GM12878 (cell line): ENCODE measurements around the gene MGAT4B. TPM values are rescaled to one million over a fixed set of nuclear protein-coding genes. Genes with fewer than 3 reads are reported as not detected.

Experiments
- ATF3 ChIP-seq: IDR thresholded peaks from 2 replicates; pipeline ENCODE4 v1.6.1; 2011; ENCODE audit warnings: low read depth, mild to moderate bottlenecking, low read length, moderate library complexity, borderline replicate concordance; ENCODE audit errors: extremely low read depth
- BACH1 ChIP-seq: fragments of 450-650 bp; IDR thresholded peaks from 2 replicates; pipeline ENCODE4 v1.6.1; 2017; ENCODE audit warnings: mild to moderate bottlenecking, borderline replicate concordance
- CREB1 ChIP-seq: IDR thresholded peaks from 2 replicates; pipeline ENCODE4 v1.6.1; 2012; ENCODE audit warnings: low read depth, mild to moderate bottlenecking, inconsistent platforms
- EZH2 ChIP-seq: IDR thresholded peaks from 2 replicates; pipeline ENCODE4 v1.6.1; 2012; ENCODE audit warnings: low read depth, mild to moderate bottlenecking, control low read depth, inconsistent platforms, low read length, borderline replicate concordance; ENCODE audit not compliant: control insufficient read depth
- FOXM1 ChIP-seq: IDR thresholded peaks from 2 replicates; pipeline ENCODE4 v1.6.1; 2012; ENCODE audit warnings: low read depth, mild to moderate bottlenecking, inconsistent platforms, low read length, moderate library complexity
- GABPA ChIP-seq: IDR thresholded peaks from 2 replicates; pipeline ENCODE4 v1.6.1; 2014; ENCODE audit warnings: antibody characterized with exemption, low read depth, mild to moderate bottlenecking, inconsistent platforms
- HCFC1 ChIP-seq: fragments of 150-350 bp; IDR thresholded peaks from 2 replicates; pipeline ENCODE4 v1.6.1; 2014; ENCODE audit warnings: low read length
- IRF4 ChIP-seq: IDR thresholded peaks from 2 replicates; pipeline ENCODE4 v1.6.1; 2011; ENCODE audit warnings: low read depth, low read length
- IRF5 ChIP-seq: fragments of 450-650 bp; IDR thresholded peaks from 2 replicates; pipeline ENCODE4 v1.6.1; 2017; ENCODE audit warnings: borderline replicate concordance
- KAT2A ChIP-seq: conservative IDR thresholded peaks from 2 replicates; pipeline ENCODE4 v1.6.1; 2011; ENCODE audit warnings: low read depth, low read length; ENCODE audit not compliant: control insufficient read depth
- KLF5 ChIP-seq: fragments of 450-650 bp; IDR thresholded peaks from 2 replicates; pipeline ENCODE4 v1.6.1; 2014; ENCODE audit warnings: mild to moderate bottlenecking; ENCODE audit not compliant: partially characterized antibody
- LARP7 ChIP-seq: fragments of 450-650 bp; IDR thresholded peaks from 2 replicates; pipeline ENCODE4 v1.6.1; 2017; ENCODE audit warnings: mild to moderate bottlenecking
- MEF2A ChIP-seq: IDR thresholded peaks from 2 replicates; pipeline ENCODE4 v1.6.1; 2011; ENCODE audit warnings: low read depth, mild to moderate bottlenecking, low read length, moderate library complexity; ENCODE audit not compliant: insufficient read depth
- NFYA ChIP-seq: IDR thresholded peaks from 2 replicates; pipeline ENCODE4 v1.6.1; 2011; ENCODE audit warnings: low read depth, mild to moderate bottlenecking, low read length, improper control_type of control experiment, borderline replicate concordance
- PKNOX1 ChIP-seq: fragments of 450-650 bp; IDR thresholded peaks from 2 replicates; pipeline ENCODE4 v1.6.1; 2016; ENCODE audit warnings: mild to moderate bottlenecking
- PML ChIP-seq: IDR thresholded peaks from 2 replicates; pipeline ENCODE4 v1.6.1; 2012; ENCODE audit warnings: low read length, inconsistent platforms
- RAD51 ChIP-seq: fragments of 450-650 bp; IDR thresholded peaks from 2 replicates; pipeline ENCODE4 v1.6.1; 2016; ENCODE audit warnings: moderate library complexity, mild to moderate bottlenecking, inconsistent platforms
- RB1 ChIP-seq: fragments of 450-650 bp; formaldehyde crosslinking; IDR thresholded peaks from 2 replicates; pipeline ENCODE4 v1.6.1; 2017; ENCODE audit warnings: mild to moderate bottlenecking, borderline replicate concordance
- SKIL ChIP-seq: fragments of 450-650 bp; IDR thresholded peaks from 2 replicates; pipeline ENCODE4 v1.6.1; 2017; ENCODE audit warnings: mild to moderate bottlenecking, low read depth, inconsistent platforms; ENCODE audit not compliant: poor library complexity, severe bottlenecking
- STAT3 ChIP-seq: IDR thresholded peaks from 2 replicates; pipeline ENCODE4 v1.6.1; 2011; ENCODE audit warnings: low read depth, low read length, improper control_type of control experiment
- SUPT20H ChIP-seq: IDR thresholded peaks from 2 replicates; pipeline ENCODE4 v1.6.1; 2011; ENCODE audit warnings: low read depth, mild to moderate bottlenecking, low read length, moderate library complexity, borderline replicate concordance; ENCODE audit not compliant: control insufficient read depth
- ZSCAN29 ChIP-seq: fragments of 450-650 bp; IDR thresholded peaks from 2 replicates; pipeline ENCODE4 v1.6.1; 2017; ENCODE audit warnings: mild to moderate bottlenecking, moderate library complexity
- polyA plus RNA-seq, 11 experiments: library from polyadenylated mRNA; depleted of rRNA in 4 of 11; unstranded in 6 of 11; stranded (reverse) in 5 of 11; fragments of >200 nt; fragmentation: Nextera tagmentation in 4 of 11; fragmentation: Illumina TruSeq in 1 of 11; extraction: Ambion mirVana in 4 of 11; extraction: Trizol in 1 of 11; gene quantifications; 1 replicate in 1 of 11; 2 replicates in 10 of 11; pipeline versions ENCODE4 v1.2.1 to v1.2.3, GENCODE V29; 2011 to 2016; ENCODE audit warnings: inconsistent platforms in 2 of 11, missing spikeins in 2 of 11, low read depth in 1 of 11
- total RNA-seq, 4 experiments: library from RNA; depleted of rRNA in 3 of 4; stranded (reverse); fragments of >200 nt in 3 of 4; fragmentation: Illumina TruSeq in 1 of 4; extraction: Trizol in 1 of 4; gene quantifications; 2 replicates each; pipeline versions ENCODE4 v1.2.1 to v1.2.3, GENCODE V29; 2013 to 2021

The MGAT4B gene
- total and polyA plus RNA-seq, 10 of the 15 experiments (the other 5 are each of a cell fraction or from before 2014, with no cell fraction given), result 0.60 to 82.5 (median 34.4) TPM; not detected in 1

- TF ChIP-seq PKNOX1 (no peak), ZSCAN29 (peak; percentile 65; the same call in 1 of the 2 replicates), MEF2A (no peak), KLF5 (peak; percentile 58), SUPT20H (no peak), LARP7 (peak; percentile 87), FOXM1 (no peak), GABPA (no peak), CREB1 (no peak; the same call in 1 of the 2 replicates), IRF5 (no peak), ATF3 (no peak), HCFC1 (no peak; the same call in 1 of the 2 replicates), KAT2A (no peak), NFYA (no peak), BACH1 (peak; percentile 90), IRF4 (no peak), SKIL (no peak), EZH2 (no peak), PML (0 out of 2 replicates have a peak, but pooled peaks have one; percentile 46), STAT3 (no peak), RB1 (peak; percentile 89; the same call in 1 of the 2 replicates), RAD51 (no peak)
These were observed 10.5 kb downstream of the MGAT4B start (continued) for GRCh38 chr5:179795863-179796833.
